Measurements from ENCODE around the gene HNMT. TPM values are rescaled to one million over a fixed set of nuclear protein-coding genes. Genes with fewer than 3 reads are reported as not detected.

The HNMT gene
- total and polyA plus RNA-seq, 2 donors (not counting 1 experiment from before 2014, with no cell fraction given) = 0.24 TPM; not detected in 1

- Histone ChIP-seq H4K20me1 (ENCODE audit: control insufficient read depth, insufficient read depth, low read length, poor library complexity, severe bottlenecking) (no peaks in the 10 kb centered on the region), H3K4me1 (ENCODE audit: control insufficient read depth in 2 of 2, insufficient read depth in 2 of 2, low read length in 2 of 2) (no peaks in the 10 kb centered on the region), H3K79me2 (ENCODE audit: control insufficient read depth, insufficient read depth, low read length) (no peaks in the 10 kb centered on the region), H3K9me3 (ENCODE audit: control extremely low read depth in 1 of 3, control insufficient read depth in 2 of 3, insufficient read depth in 1 of 3, low read length in 2 of 3) (no peaks in the 10 kb centered on the region), H3K4me2 (replicated peaks; ENCODE audit: low read depth, low read length, poor library complexity, severe bottlenecking) (no peak overlapping the region), H3K27ac (ENCODE audit: low read length in 2 of 2) (no peak overlapping the region), H3K27me3 (replicated peaks in 1 of 4; ENCODE audit: control extremely low read depth in 1 of 4, control insufficient read depth in 3 of 4, insufficient read depth in 4 of 4, low read length in 3 of 4) (no peaks in the 10 kb centered on the region), H3K4me3 (ENCODE audit: control extremely low read depth in 1 of 5, extremely low read depth in 1 of 5, insufficient read depth in 1 of 5, low read depth in 2 of 5, low read length in 4 of 5) (no peak overlapping the region), H2AFZ (ENCODE audit: insufficient read depth, low read depth, low read length, poor library complexity, severe bottlenecking) (no peak overlapping the region), H3K36me3 (replicated peaks in 1 of 2; ENCODE audit: control extremely low read depth in 1 of 2, control insufficient read depth in 1 of 2, extremely low read depth in 1 of 2, insufficient read depth in 2 of 2, low read length in 1 of 2) (no peaks in the 10 kb centered on the region), H3K9ac (ENCODE audit: low read length) (no peak overlapping the region)
- H3K4me1 Mint-ChIP-seq = no peaks in the 10 kb centered on the region
- H3K9me3 Mint-ChIP-seq (ENCODE audit: insufficient read depth) = no peaks in the 10 kb centered on the region
- no peak overlapping the region for H3K4me3 Mint-ChIP-seq
- ATAC-seq (ENCODE audit: low read depth) (no peak), DNase-seq (no peak)
- WGBS (ENCODE audit: insufficient coverage) = 87% methylated on average over 5 of the region's 5 CpGs
- H3K27me3 Mint-ChIP-seq = peaks cover 10% of the 10 kb centered on the region
- no peak overlapping the region for H3K27ac Mint-ChIP-seq
- TF ChIP-seq CTCF (IDR thresholded peaks at IDR 0.05) (no peak), EZH2 (IDR thresholded peaks at IDR 0.05; ENCODE audit: borderline replicate concordance, insufficient read depth, low read depth, low read length, poor library complexity, severe bottlenecking) (no peak)
- ChIA-PET POLR2A (no interaction called here), CTCF (interaction anchor here (1.0 kb wide), 1 partner anchor 842 kb away, joined by 3 read pairs; no protein-coding TSS in a partner anchor)
- intact Hi-C loops (cut with micrococcal nuclease) = no loop called here
These were observed 19.6 kb upstream of the HNMT start for GRCh38 chr2:137944714-137945113.

- Histone ChIP-seq H3K9ac (ENCODE audit: low read length) (no peak overlapping the region), H3K4me1 (ENCODE audit: control insufficient read depth in 2 of 2, insufficient read depth in 2 of 2, low read length in 2 of 2) (no peaks in the 10 kb centered on the region), H3K27me3 (replicated peaks in 1 of 4; ENCODE audit: control extremely low read depth in 1 of 4, control insufficient read depth in 3 of 4, insufficient read depth in 4 of 4, low read length in 3 of 4) (no peaks in the 10 kb centered on the region), H3K36me3 (replicated peaks in 1 of 2; ENCODE audit: control extremely low read depth in 1 of 2, control insufficient read depth in 1 of 2, extremely low read depth in 1 of 2, insufficient read depth in 2 of 2, low read length in 1 of 2) (no peaks in the 10 kb centered on the region), H3K9me3 (ENCODE audit: control extremely low read depth in 1 of 3, control insufficient read depth in 2 of 3, insufficient read depth in 1 of 3, low read length in 2 of 3) (no peaks in the 10 kb centered on the region), H2AFZ (ENCODE audit: insufficient read depth, low read depth, low read length, poor library complexity, severe bottlenecking) (no peak overlapping the region), H3K27ac (ENCODE audit: low read length in 2 of 2) (no peak overlapping the region), H3K4me3 (ENCODE audit: control extremely low read depth in 1 of 5, extremely low read depth in 1 of 5, insufficient read depth in 1 of 5, low read depth in 2 of 5, low read length in 4 of 5) (no peak overlapping the region), H3K4me2 (replicated peaks; ENCODE audit: low read depth, low read length, poor library complexity, severe bottlenecking) (no peak overlapping the region), H3K79me2 (ENCODE audit: control insufficient read depth, insufficient read depth, low read length) (no peaks in the 10 kb centered on the region), H4K20me1 (ENCODE audit: control insufficient read depth, insufficient read depth, low read length, poor library complexity, severe bottlenecking) (no peaks in the 10 kb centered on the region)
- no peak for TF ChIP-seq CTCF (IDR thresholded peaks at IDR 0.05)
- no peak for TF ChIP-seq EZH2 (IDR thresholded peaks at IDR 0.05; ENCODE audit: borderline replicate concordance, insufficient read depth, low read depth, low read length, poor library complexity, severe bottlenecking)
- ChIA-PET CTCF (interaction anchor here (1.0 to 1.1 kb wide), 2 partner anchors 842 to 881 kb away, joined by 3 to 4 read pairs; no protein-coding TSS in a partner anchor), POLR2A (no interaction called here)
- Mint-ChIP-seq H3K9me3 (ENCODE audit: insufficient read depth) (no peaks in the 10 kb centered on the region), H3K27me3 (peaks cover 5% of the 10 kb centered on the region), H3K4me1 (no peaks in the 10 kb centered on the region), H3K27ac (no peak overlapping the region), H3K4me3 (no peak overlapping the region)
- intact Hi-C loops (cut with micrococcal nuclease) = no loop called here
- no peak for DNase-seq
- no peak for ATAC-seq (ENCODE audit: low read depth)
- WGBS (ENCODE audit: insufficient coverage) = 67% methylated on average over 1 of the region's 2 CpGs
These were observed 19.0 kb upstream of the HNMT start for GRCh38 chr2:137945229-137945628.

Data from B cell (primary cell).